ENCODE results near the gene MRPS26. TPM values are rescaled to one million over a fixed set of nuclear protein-coding genes. Genes with fewer than 3 reads are reported as not detected.

Gene MRPS26
- total RNA-seq, 1 experiment from 2014 or later, result 84.3 TPM

DNA sequence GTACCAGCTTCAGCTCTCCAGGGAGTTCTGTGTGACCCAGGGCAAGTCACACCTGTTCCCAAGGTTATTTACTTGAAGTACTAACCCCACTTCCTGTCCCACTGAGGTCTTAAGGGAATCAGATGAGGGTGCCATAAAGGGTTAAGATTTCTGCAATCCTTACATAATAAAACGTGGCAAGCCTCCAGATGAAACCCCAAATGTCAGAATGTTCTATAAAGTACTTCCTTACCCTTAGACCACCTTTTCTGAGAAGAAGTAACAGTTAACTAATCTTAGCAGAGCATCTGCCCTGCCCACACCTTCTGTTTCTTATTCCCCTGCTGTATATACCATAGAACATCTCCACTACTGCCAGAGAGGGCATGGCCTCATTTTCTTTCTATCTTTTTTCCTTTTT, 44.7 kb downstream of the MRPS26 start:
- no TSS peak for BruUV-seq (replicated peaks)
- POLR2A ChIA-PET, result no interaction called here
- H3K4me2 ChIP-seq (ENCODE audit: low read length), result no peak overlapping the region

More for the DNA sequence above, 44.7 kb downstream of the MRPS26 start:
- H4K20me1 ChIP-seq (ENCODE audit: insufficient read depth), result no peaks in the 10 kb centered on the region
- H3K27me3 ChIP-seq (ENCODE audit: insufficient read depth, low read length), result no peaks in the 10 kb centered on the region
- DNase-seq (ENCODE audit: low read depth, low spot score), result no peak
- intact Hi-C loops (cut with micrococcal nuclease), result no loop called here
- no peaks in the 10 kb centered on the region for H3K4me1 ChIP-seq (ENCODE audit: control insufficient read depth in 1 of 2, insufficient read depth in 2 of 2, low read length in 2 of 2)
- no peak for TF ChIP-seq CTCF (IDR thresholded peaks at IDR 0.05 in 2 of 3, conservative IDR thresholded peaks at IDR 0.05 in 1 of 3; ENCODE audit: borderline replicate concordance in 1 of 3, insufficient read depth in 1 of 3, low read depth in 2 of 3, low read length in 2 of 3)
- TF ChIP-seq CBX3 (IDR thresholded peaks at IDR 0.05; ENCODE audit: low read depth), result no peak
- TF ChIP-seq RAD21 (IDR thresholded peaks at IDR 0.05; ENCODE audit: low read depth), result no peak
- TF ChIP-seq YY1 (IDR thresholded peaks at IDR 0.05; ENCODE audit: extremely low read depth, insufficient replicate concordance, low read depth, low read length), result no peak
- no peak for TF ChIP-seq EGR1 (IDR thresholded peaks at IDR 0.05; ENCODE audit: low read depth)
- TF ChIP-seq SIN3A (IDR thresholded peaks at IDR 0.05; ENCODE audit: low read depth), result no peak
- no peak for TF ChIP-seq REST (IDR thresholded peaks at IDR 0.05; ENCODE audit: low read depth)
- TF ChIP-seq JUND (IDR thresholded peaks at IDR 0.05), result no peak
- no peak for TF ChIP-seq ZNF274 (IDR thresholded peaks at IDR 0.05; ENCODE audit: low read depth, low read length)
- no peak for TF ChIP-seq FOSL1 (IDR thresholded peaks at IDR 0.05; ENCODE audit: low read depth)
- no peak for TF ChIP-seq EZH2 (IDR thresholded peaks at IDR 0.05)
- TF ChIP-seq POLR2A (IDR thresholded peaks at IDR 0.05; ENCODE audit: borderline replicate concordance, extremely low read depth, insufficient read depth, insufficient read length), result no peak
- no peak for TF ChIP-seq TCF7L2 (IDR thresholded peaks at IDR 0.05; ENCODE audit: borderline replicate concordance, extremely low read depth, insufficient read depth, insufficient read length)
- no peak for TF ChIP-seq SRF (IDR thresholded peaks at IDR 0.05; ENCODE audit: low read depth)
- no peak overlapping the region for H3K9ac ChIP-seq (ENCODE audit: low read length)
- H3K36me3 ChIP-seq (ENCODE audit: control insufficient read depth in 1 of 2, insufficient read depth in 2 of 2, low read length in 2 of 2), result no peaks in the 10 kb centered on the region
- no peak overlapping the region for H2AFZ ChIP-seq (ENCODE audit: low read depth, low read length, poor library complexity, severe bottlenecking)
- no peak; the same call in 1 of the 2 replicates for ATAC-seq
- no peaks in the 10 kb centered on the region for H3K9me3 ChIP-seq (ENCODE audit: control insufficient read depth in 1 of 2, insufficient read depth in 1 of 2, low read depth in 1 of 2, low read length in 2 of 2)
- no peak overlapping the region for H3K27ac ChIP-seq (ENCODE audit: low read depth, low read length)
- ChIA-PET RAD21 (ENCODE audit: low non-redundant PET in 1 of 2, low total read pairs in 2 of 2, uncharacterized antibody in 2 of 2, unreplicated experiment in 2 of 2) (no interaction called here), CTCF (no interaction called here)
- no peak overlapping the region for H3K4me3 ChIP-seq (replicated peaks in 1 of 2; ENCODE audit: low read depth in 1 of 2, low read length in 2 of 2)
- H3K79me2 ChIP-seq (ENCODE audit: insufficient read depth, low read length), result no peaks in the 10 kb centered on the region
- H3K9me2 ChIP-seq (ENCODE audit: insufficient read depth), result no peaks in the 10 kb centered on the region

Data from HCT116 (cell line).